HG03520 (cell line): ENCODE data around the gene KL.

ENCODE experiments used
- ATAC-seq: cut with Tn5 transposase; IDR thresholded peaks from one replicate; pipeline ENCODE4 v1.9.1; 2021; ENCODE audit warnings: mild to moderate bottlenecking, moderate library complexity; ENCODE audit not compliant: unreplicated experiment

KL gene

DNA sequence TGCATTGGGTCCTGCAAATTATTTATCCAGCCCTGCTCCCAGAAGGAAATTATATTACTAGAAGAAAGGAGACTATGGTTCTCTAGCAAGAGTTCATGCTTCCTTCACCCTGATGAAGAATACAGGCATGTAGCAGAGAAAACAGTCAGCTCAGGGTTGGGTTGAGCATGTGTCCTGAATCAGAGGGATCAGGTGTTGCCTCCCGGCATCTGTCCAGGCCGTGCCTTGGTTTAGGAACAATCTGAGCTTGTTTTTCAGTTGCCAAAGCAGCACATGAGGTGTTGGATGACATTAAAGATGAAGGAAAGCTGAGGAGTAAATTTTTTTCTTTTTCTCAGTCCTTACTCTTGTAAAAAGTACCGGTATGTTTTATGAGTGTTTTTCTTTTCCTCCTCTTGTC is 62.0 kb downstream of the KL start:
- no peak for ATAC-seq

DNA sequence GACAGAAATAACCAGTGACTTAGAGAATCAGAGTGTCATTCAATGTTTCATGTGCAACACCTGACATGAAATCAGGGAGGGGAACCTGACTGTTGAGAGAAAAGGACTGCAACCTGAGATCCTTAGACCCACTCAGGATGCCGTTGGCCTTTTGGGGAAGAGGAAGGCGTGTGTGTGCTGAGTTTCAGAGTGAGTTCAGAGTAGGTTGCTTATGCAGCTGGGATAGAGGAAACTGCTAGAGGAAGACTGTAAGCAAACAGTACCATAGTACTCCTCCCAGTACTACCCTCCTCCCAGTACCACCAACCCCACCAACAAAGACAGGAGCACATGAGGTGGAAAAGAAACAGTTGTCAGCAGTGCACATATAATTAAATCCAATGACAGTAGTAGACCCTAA is 63.7 kb downstream of the KL start:
- no peak for ATAC-seq

DNA sequence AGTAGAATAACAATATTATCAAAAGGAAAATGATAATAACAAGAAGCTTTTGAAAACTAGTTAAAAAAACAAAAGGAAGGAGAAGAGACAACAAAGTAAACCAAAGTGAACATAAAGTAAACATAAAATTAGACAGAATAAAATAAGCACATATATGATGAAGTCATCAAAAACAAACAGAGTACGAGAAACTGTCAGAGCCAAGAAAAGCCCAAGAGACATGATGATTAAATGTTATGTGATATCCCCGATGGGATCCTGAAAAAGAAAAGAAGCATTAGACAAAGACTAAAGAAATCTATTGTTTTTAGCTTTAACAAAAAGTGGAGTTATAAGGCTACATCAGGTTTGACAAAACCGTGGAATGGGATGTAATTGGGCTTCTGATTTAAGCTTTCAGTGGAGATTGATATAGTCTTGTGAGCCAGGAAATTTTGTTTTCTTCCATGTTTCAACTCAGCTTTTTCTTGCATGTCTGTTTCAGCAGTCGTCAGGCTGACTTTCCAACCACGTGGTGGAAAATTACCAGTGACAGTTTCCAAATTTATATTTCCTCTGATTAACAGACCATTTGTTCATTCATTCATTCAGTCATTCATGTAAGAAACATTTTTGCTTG is 64.9 kb downstream of the KL start:
- no peak for ATAC-seq

DNA sequence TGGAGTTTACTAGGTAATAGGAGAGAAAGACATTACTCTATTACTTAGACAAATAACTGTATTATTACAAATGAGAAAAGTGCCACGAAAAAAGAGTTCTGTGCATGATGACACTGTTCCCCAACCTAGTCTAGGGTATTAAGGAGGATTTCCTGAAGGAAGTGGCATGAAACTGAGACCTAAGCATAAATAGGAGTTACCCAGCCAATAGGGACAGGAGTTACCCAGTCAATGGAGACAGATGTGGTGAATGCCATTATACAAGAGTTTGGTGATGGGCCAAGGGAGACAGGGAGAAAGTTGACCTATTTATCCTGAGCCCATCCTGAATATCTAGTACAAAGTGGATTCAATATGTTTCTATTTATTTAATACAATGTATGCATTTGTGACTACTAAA is 65.4 kb downstream of the KL start:
- ATAC-seq, result no peak

DNA sequence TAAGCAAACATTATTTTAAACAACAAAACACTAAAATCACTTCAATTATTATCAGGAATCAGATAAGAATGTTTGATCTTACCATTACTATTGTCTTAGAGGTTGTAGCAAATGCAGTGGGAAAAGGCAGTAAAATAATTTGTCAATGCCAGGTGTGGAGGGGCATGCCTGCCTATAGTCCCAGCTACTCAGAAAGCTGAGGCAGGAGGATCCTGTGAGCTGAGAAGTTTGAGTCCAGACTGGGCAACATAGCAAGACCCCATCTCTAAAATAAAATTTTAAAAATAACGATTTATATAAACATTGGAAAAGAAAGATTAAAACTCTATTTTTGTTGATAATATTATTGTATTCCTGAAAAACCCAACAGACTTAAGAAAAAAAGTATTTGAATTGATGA is 66.8 kb downstream of the KL start:
- no peak for ATAC-seq

DNA sequence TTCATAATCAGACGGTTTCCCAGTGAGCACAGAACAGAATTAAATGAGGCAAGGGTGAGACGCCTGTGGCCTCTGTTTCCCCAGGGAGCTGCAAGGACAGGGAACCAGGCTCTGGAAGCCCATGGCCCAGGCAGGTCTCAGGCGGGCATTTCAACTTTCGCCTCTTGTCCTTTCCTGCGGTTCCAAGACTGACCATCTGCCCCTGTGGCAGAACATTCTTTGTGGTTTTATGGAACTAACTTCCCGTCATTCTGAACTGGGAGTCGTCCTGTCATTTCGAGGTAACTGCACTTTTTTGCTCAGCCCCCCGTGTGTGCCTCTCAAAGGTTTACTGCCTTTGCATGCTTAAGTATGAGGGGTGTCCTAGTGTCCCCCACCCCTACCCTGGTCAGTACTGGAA is 70.9 kb downstream of the KL start:
- no peak for ATAC-seq

DNA sequence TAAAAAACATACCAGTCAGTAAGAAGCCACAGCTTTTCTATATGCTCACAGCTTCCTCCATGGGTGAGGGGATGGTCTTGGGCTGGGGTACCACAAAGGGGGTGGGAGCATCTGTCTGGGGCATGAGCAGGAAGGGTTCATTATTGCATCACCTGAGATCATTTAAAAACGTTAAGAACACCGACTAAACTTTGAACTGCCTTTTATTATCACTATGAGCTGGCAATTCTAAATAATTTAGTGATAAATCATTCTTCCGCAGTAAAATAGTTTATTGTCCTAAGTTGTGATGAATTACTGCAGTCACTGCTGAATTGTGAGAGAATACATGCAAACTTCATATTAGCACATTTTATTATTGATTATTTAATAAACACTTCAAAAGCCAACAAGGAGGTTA is 71.6 kb downstream of the KL start:
- no peak for ATAC-seq

DNA sequence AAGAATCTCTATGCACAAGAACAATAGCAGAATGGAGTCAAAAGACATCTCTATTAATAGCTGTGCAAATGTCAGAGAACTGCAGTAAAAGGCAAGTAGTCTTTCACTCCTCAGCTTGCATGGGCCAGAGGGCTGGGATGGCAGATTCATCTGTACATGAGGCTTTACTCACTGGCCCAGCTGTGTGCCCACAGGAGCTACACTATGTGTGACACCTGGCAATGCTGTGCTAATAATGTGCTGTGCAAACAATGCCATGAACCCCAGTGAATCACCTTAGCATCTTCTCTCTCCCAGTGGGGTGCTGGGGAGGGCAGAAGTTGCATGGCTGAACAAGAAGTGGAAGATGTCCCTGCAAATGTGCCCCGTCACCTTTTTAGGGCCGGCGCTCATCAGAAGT is 73.1 kb downstream of the KL start:
- no peak for ATAC-seq

DNA sequence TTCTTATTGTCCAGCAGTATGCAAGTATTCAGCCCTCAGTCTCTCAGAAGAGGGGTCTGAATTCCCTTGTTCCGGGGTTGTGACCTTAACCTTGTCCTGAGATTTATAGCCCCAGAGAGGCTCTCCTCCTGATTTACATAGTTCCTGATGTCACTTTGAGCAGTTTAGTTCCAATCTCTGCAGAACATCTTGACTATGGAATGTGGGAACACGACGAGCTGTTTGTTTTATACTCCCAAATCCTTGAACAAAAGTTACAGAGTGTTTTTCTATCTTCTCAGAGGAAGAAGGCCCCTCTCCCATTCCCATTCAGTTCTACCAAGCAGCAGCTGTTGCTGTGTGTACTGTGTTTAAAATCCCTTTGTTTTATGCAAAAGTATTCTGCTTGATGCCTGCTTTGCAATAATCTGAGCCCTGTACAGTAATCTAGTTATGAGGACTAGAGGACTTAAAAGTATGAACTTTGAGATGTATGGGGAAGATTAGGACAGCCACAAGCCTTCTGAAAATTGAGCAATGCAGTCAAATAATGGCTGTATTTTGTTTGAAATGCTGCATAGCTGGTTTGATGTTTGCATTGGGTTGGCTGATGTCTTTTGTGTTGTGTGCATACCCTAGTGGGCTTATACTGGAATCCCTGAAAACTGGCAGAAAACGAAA is 74.7 kb downstream of the KL start:
- ATAC-seq, result no peak

DNA sequence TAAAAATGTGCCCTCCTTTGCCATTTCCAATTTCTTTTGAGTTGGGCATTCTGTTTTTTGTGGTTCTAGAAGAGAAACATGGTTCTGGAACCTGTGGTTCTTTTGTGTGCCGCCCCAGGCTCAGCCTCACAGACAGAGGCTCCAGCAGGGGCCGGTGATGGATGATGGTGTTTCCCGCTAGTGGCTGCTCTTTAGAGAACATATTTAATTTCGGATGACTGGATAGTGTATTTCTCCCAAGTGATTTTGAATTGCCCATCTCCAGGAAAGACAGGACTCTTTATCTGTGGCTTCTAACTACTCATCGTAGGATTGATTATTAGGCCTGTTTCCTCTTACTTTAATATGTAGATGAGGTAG is 75.2 kb downstream of the KL start:
- no peak for ATAC-seq

DNA sequence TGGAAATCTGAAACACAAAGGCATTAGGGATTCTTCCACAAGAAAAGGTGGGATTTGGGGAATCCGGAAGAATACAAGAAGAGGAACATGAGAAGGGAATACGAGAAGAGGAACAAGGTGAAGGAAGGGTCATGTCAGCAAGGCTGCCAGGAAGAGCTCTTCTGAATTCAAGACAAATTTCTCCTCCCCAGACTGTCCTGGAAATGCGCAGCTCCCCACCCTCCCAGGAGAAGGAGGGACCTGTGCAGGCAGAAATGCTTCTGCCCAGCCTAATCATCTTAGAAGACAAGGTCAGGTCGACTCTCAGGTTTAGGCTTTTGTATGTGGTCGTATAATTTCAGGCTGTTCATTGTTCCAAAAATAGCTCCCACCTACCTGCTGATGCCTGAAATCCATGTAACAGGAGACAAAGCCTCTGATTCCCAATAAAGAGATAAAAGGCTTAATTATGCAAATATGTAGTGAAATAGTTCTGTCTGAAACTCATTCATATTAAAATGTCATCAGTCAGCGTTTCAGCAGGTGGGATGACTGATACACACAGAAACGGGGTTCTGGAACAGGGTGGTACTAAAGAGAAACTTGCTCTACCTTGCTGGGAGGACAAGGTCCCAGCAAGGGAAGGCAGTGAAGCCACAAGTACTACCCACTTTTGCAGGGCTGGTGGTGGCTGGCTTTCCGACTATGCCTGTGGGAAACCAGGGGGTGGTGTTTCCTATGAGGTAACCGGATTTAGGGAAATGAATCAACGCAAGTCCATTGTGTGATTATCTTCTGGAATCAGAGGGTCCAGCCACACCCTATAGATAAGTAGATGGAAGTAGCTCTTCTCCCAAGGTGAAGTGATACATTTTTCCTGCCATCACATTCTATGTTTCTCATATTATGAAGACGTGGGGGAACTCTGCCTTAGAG is 76.1 kb downstream of the KL start:
- ATAC-seq, result no peak

DNA sequence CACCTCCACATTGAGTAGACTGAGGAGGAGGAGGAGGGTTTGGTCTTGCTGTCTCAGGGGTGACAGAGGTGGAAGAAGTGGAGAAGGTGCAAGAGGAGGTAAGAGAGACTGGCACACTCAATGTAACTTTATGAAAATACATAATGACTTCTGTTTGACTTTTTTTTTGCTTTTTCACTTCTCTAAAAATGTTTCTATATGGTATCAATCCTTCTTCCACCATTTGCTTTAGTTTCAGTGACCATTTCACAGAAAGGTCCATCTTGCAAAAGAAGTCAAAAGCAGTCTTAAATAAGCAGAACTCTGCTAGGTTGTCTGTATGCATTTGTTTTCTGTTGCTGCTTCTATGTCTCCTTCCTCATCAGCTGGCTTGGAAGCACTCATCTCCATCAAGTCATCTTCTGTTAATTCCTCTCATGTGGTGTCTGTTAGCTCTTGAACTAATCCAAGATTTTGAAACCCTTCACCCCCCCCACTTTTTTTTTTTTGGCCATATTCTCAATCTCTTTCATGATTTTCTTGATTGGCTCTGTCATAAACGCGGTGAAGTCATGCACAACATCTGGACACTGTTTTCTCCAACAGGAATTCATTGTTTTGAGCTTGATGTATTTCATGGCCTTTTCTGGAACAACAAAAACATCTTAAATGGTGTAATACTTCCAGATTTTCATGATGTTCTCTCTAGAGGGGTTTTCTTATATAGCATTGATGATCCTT is 80.8 kb downstream of the KL start:
- ATAC-seq, result no peak

DNA sequence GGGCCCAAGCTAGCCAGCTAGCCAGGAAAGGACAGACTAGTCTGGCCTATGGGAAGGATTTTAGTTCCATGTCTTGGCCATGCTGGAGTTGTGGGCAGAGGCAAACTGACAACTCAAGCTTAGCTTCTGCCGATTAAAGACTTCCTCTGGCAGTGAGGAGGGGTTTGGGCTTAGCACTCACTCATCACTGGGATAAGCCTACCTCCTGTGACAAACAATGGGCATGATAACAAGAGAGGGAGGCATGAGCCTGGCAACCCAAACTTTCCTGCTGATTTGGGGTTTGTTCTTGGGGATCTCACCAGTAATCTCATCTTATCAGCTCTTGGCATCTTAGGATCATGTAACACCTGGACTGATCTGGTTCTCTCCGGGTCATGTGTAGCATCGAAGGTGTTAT is 83.6 kb downstream of the KL start:
- ATAC-seq, result no peak

DNA sequence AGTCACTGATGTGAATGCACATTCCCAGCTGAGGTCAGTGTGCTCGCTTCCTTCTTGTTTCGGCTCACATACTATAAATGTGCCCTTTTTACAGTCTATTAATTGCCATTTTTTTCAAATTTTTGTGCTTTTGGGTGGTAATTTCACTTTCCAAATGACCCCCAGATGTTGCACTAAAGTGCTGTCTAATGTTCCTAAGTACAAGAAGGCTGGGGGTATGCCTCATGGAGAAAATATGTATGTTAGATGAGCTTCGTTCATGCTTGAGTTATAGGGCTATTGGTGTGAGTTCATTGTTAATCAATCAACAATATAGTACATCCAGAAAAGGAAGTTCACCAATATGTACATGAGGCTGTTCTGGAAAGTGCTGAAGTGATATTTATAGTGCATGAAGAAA is 84.7 kb downstream of the KL start:
- ATAC-seq, result no peak

DNA sequence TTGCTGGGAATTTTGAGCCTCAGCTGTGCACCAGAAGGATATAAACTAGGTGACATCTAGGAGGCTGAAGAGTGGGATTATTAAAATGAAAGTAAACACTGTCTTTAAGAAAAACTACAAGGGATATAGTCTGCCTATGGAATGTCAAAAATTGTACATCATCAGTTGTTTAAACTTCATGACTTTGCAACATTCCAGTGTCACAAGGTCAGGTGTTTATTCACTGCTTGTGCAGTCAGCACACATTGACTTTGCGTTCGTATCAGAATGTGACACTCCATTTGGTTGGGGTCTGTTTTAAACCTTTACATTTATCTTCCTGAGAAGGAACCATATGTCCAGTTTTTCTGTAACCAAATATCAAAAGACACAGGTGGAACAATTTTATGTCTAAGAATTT is 85.6 kb downstream of the KL start:
- ATAC-seq, result no peak

DNA sequence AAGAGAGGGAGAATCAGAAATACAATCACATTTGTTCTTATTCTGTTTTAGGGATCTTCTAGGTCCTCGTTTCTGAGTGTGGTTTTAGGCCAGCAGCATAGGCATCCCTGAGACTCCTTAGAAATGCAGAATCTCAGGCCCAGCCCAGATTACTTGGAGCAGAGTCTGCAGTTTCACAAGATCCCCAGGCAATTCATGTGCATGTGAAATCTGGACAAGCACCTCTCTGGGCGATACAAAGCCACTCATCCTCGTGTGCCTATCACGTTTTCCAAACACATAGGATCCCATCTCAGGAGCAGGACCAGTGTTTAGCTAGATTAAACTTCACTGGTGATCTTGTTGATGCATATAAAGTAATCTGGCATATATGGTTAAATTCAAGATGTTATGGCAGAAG is 87.2 kb downstream of the KL start:
- no peak for ATAC-seq

DNA sequence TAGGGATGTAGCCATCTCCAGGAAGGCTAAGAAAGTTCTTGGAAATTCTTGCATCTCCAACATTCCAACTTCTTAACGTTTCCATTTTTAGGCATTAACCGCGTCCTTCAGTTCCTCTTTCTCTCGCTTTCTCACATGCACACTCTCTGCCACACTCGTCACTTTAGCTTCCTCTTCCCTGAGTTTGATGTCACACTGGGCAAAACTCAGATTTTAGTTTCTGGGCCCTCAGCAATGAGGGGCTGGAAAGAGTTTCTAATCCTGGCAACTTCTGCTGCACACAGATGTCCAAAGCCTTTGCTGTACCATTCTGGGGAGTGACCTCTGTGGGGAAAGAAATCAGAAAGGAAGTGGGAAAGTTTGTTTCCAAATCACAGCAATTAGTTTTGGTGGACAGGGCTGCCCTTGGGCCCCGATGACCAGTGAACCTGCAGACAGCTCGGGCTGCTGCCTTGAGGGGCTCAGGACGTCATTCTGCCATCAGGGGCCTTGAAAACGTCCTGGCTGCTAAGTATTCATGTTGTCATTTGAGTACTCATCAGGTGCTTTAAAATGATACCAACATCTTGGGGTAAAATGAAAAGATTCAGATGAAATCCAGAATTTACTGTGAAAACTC is 89.3 kb downstream of the KL start:
- ATAC-seq, result no peak

DNA sequence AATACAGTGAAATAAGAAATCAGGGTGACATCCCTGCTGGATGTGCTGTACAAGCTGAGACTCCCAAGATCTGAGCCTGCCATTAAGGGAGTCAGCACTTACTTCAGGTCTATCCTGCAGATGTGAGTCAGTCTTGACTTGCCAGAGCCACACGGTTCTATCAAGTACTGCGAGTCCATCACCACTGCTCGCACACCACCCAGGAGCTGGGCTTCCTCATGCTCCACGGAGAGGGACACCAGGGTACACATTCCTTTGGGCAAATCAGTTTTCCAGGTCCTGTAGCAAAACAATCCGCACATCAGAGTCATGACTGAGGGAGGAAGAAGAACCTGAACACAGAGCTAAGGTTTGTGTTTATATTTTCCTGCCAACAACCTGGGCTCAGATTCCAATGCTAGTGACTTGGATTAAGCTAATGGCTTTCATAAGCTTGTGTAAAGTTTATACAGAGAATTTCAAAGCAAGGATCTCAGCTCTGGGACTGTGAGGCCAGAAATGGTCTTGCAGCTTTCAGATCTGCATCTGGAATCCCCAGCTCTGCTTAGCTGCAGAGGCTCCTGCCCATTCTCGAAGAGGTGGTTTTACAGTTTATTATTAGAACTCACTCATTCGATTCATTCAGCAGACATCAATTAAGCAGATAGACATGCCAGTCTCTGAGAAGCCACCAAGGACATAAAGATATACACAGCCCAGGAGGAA is 90.6 kb downstream of the KL start:
- no peak for ATAC-seq

DNA sequence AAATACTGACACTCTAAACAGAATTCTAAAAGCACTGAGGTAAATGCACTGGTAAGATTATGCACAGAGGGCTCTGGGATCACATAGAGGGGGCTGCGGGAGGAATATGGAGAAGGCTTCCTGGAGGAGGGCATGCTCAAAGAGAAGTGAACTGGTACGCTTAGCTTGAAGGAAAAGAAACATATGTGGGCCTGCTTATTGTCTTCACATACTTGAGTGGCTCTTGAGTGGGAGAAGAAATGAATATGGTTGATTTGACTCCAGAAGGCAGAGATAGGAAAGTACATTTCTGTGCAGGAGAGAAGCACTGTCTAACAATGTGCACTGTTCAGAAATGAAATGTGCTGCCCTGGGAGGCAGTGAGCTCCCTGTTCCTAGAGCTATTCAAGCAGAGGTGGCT is 91.1 kb downstream of the KL start:
- ATAC-seq, result no peak

DNA sequence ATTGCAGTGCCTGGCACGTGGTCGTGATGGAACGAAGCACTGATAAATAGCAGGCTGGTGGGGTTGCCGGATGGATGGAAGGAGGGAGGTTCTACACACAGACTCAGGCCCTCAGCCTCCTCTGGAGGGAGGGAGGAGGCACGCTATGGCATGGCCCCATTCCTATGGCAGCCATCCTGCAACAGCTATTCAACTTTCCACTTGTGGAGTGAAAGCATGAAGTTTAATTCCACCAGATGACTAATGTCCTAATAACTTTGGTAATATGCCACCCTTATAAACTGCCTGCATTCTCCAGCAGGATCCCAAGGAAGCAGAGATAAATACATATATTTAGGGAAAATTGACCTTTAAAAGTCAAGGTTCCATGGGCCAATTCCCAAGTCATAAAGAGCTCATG is 92.4 kb downstream of the KL start:
- no peak for ATAC-seq
